Fibroblast of lung (primary cell): ENCODE measurements around the gene LPIN2. TPM values are rescaled to one million over a fixed set of nuclear protein-coding genes. Genes with fewer than 3 reads are reported as not detected.
"Not testable (repeated sequence)": the region's sequence is repeated elsewhere in the genome, so short reads cannot be mapped to it uniquely, and the experiment has no call there.

Source experiments
- DNase-seq, 2 donors: peaks; one replicate each; pipeline versions ENCODE4 v3.0.0 to v3.0.0-alpha.2; 2010; ENCODE audit warnings: low read depth in 2 of 2
- H2AFZ ChIP-seq: 2 replicates; pipeline ENCODE4 v1.5.1; 2012; ENCODE audit warnings: low read length, control low read depth, inconsistent platforms
- H3K27ac ChIP-seq: 2 replicates; pipeline ENCODE4 v1.5.1; 2011; ENCODE audit warnings: low read length, control low read depth; ENCODE audit not compliant: insufficient read depth
- H3K27me3 ChIP-seq: 2 replicates; pipeline ENCODE4 v1.5.1; 2011; ENCODE audit warnings: mild to moderate bottlenecking, low read length; ENCODE audit not compliant: control insufficient read depth, insufficient read depth
- H3K36me3 ChIP-seq: 2 replicates; pipeline ENCODE4 v1.5.1; 2011; ENCODE audit warnings: low read length; ENCODE audit not compliant: control insufficient read depth, insufficient read depth
- H3K4me1 ChIP-seq: 2 replicates; pipeline ENCODE4 v1.5.1; 2011; ENCODE audit warnings: low read length; ENCODE audit not compliant: control insufficient read depth, insufficient read depth; ENCODE audit errors: extremely low read depth
- H3K4me2 ChIP-seq: 2 replicates; pipeline ENCODE4 v1.5.1; 2011; ENCODE audit warnings: low read length, control low read depth; ENCODE audit not compliant: insufficient read depth; ENCODE audit errors: extremely low read depth
- H3K4me3 ChIP-seq, 4 experiments: fragments of 200-600 bp in 1 of 4; sonication (generic) in 1 of 4; replicated peaks in 1 of 4; 2 replicates each; pipeline ENCODE4 v1.5.1; 2011 to 2016; ENCODE audit warnings: low read length in 4 of 4, low read depth in 3 of 4, mild to moderate bottlenecking in 3 of 4, control low read depth in 2 of 4, inconsistent platforms in 1 of 4, mixed read lengths in 1 of 4; ENCODE audit not compliant: insufficient read depth in 1 of 4; ENCODE audit errors: control extremely low read depth in 1 of 4
- H3K79me2 ChIP-seq: 2 replicates; pipeline ENCODE4 v1.5.1; 2012; ENCODE audit warnings: mild to moderate bottlenecking, low read length, inconsistent platforms; ENCODE audit not compliant: control insufficient read depth, insufficient read depth
- H3K9ac ChIP-seq: 2 replicates; pipeline ENCODE4 v1.5.1; 2011; ENCODE audit warnings: mild to moderate bottlenecking, low read length, control low read depth; ENCODE audit not compliant: insufficient read depth
- H3K9me3 ChIP-seq: 2 replicates; pipeline ENCODE4 v1.5.1; 2012; ENCODE audit warnings: low read depth, low read length; ENCODE audit not compliant: control insufficient read depth, insufficient read depth
- H4K20me1 ChIP-seq: 2 replicates; pipeline ENCODE4 v1.5.1; 2011; ENCODE audit warnings: low read length; ENCODE audit not compliant: control insufficient read depth, insufficient read depth; ENCODE audit errors: extremely low read depth
- EZH2 ChIP-seq: IDR thresholded peaks from 2 replicates; pipeline ENCODE4 v1.5.1; 2012; ENCODE audit warnings: low read length, control low read depth, mild to moderate bottlenecking; ENCODE audit errors: missing control alignments
- polyA plus RNA-seq, 2 donors: library from polyadenylated mRNA; depleted of rRNA in 1 of 2; stranded (reverse) in 1 of 2; unstranded in 1 of 2; fragments of >200 nt; gene quantifications; 2 replicates each; pipeline ENCODE4 v1.2.1, GENCODE V29; 2011 to 2012; ENCODE audit warnings: missing spikeins in 1 of 2
- total RNA-seq: library from RNA; depleted of rRNA; stranded (reverse); fragments of >200 nt; gene quantifications from 2 replicates; pipeline ENCODE4 v1.2.1, GENCODE V29; 2014
- TF ChIP-seq, protein P1 (sequence below), 2 donors: IDR thresholded peaks in 1 of 2; conservative IDR thresholded peaks in 1 of 2; 1 replicate in 1 of 2; 2 replicates in 1 of 2; pipeline ENCODE4 v1.5.1; 2011 to 2012; ENCODE audit warnings: low read length in 2 of 2, control low read depth in 1 of 2, inconsistent platforms in 1 of 2, low read depth in 1 of 2, mild to moderate bottlenecking in 1 of 2

The LPIN2 gene
- total and polyA plus RNA-seq, 2 donors (not counting 1 experiment from before 2014, with no cell fraction given): 51.0 to 58.1 TPM

DNA sequence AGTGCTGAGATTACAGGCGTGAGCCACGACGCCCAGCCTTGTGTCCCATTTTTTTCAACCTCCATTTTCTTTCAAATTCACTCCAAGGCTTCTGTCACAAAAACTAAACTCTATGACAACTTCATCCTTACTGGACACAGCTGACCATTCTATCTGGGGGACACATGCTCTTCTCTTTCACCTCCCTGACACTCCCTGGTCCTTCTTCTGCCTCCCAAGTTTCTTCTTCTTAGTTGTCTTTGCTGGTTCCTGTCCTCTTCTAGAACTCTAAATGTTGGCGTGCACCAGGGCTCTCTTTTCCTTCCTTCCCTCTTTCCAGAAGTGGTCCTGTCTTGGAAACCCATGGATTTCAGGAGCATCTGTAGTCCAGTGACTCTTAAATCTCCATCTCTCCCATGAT, 40.1 kb upstream of the LPIN2 start:
- no peak overlapping the region for H3K9ac ChIP-seq
- H3K27ac ChIP-seq: no peak overlapping the region
- no peaks in the 10 kb centered on the region for H3K27me3 ChIP-seq
- no peaks in the 10 kb centered on the region for H3K79me2 ChIP-seq
- H3K9me3 ChIP-seq: no peaks in the 10 kb centered on the region
- DNase-seq: no peak
- no peak overlapping the region for H3K4me2 ChIP-seq
- H2AFZ ChIP-seq: no peak overlapping the region
- TF ChIP-seq EZH2: no peak
- TF ChIP-seq, protein P1, sequence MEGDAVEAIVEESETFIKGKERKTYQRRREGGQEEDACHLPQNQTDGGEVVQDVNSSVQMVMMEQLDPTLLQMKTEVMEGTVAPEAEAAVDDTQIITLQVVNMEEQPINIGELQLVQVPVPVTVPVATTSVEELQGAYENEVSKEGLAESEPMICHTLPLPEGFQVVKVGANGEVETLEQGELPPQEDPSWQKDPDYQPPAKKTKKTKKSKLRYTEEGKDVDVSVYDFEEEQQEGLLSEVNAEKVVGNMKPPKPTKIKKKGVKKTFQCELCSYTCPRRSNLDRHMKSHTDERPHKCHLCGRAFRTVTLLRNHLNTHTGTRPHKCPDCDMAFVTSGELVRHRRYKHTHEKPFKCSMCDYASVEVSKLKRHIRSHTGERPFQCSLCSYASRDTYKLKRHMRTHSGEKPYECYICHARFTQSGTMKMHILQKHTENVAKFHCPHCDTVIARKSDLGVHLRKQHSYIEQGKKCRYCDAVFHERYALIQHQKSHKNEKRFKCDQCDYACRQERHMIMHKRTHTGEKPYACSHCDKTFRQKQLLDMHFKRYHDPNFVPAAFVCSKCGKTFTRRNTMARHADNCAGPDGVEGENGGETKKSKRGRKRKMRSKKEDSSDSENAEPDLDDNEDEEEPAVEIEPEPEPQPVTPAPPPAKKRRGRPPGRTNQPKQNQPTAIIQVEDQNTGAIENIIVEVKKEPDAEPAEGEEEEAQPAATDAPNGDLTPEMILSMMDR (conservative IDR thresholded peaks at IDR 0.05 in 1 of 2, IDR thresholded peaks at IDR 0.05 in 1 of 2; ENCODE audit: low read depth in 1 of 2, low read length in 2 of 2): no peak
- no peaks in the 10 kb centered on the region for H4K20me1 ChIP-seq
- no peaks in the 10 kb centered on the region for H3K36me3 ChIP-seq
- H3K4me1 ChIP-seq: no peaks in the 10 kb centered on the region
- no peak overlapping the region for H3K4me3 ChIP-seq

DNA sequence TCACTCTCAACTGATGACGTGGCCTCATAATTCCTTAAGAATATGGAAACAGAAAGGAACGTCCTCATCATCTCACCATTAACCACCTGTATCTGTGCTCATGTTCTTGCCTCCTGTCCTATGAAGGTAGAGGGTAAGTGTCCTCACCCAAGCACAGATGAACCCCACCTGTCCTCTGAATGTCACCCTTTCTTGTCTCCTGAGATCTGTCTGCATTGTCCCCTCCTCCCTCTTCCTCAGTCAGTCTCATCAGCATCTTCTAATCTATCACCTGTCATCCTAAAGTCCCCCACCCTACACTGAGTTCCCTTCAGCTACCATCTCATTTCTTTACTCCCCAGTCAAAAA, 39.4 kb upstream of the LPIN2 start:
- no peaks in the 10 kb centered on the region for H3K4me1 ChIP-seq
- H2AFZ ChIP-seq: no peak overlapping the region
- no peak overlapping the region for H3K27ac ChIP-seq
- H3K36me3 ChIP-seq: no peaks in the 10 kb centered on the region
- TF ChIP-seq, protein P1 (conservative IDR thresholded peaks at IDR 0.05 in 1 of 2, IDR thresholded peaks at IDR 0.05 in 1 of 2; ENCODE audit: low read depth in 1 of 2, low read length in 2 of 2): no peak
- TF ChIP-seq EZH2: no peak
- H3K4me2 ChIP-seq: no peak overlapping the region
- DNase-seq: no peak
- H3K27me3 ChIP-seq: no peaks in the 10 kb centered on the region
- no peaks in the 10 kb centered on the region for H3K79me2 ChIP-seq
- no peaks in the 10 kb centered on the region for H4K20me1 ChIP-seq
- no peaks in the 10 kb centered on the region for H3K9me3 ChIP-seq
- H3K9ac ChIP-seq: no peak overlapping the region
- H3K4me3 ChIP-seq: no peak overlapping the region

DNA sequence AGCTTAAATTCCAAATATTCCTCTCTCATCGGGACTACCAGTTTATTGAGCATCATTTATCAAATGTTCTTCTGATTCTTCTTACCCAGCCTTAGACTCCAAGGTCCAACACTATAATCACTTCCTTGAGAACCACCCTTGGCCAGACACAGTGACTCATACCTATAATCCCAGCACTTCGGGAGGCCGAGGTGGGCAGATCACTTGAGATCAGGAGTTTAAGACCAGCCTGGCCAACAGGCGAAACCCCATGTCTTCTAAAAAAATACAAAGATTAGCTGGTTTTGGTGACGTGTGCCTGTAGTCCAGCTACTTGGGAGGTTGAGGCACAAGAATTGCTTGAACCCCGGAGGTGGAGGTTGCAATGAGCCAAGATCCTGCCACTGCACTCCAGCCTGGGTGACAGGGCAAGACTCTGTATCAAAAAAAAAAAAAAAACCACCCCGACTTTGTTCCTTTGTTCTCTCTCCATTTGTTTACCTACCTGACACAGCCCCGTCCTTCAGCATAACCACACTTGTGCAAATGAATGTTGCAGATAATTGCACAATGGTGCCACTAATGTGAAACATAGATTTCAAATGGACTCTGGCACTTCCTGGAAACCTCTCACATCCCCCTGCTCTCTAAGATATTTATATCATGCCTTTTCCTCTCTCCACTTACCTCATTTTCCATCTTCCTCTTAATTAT, 38.9 kb upstream of the LPIN2 start:
- Histone ChIP-seq H3K79me2 (no peaks in the 10 kb centered on the region), H3K4me2 (no peak overlapping the region), H3K27me3 (no peaks in the 10 kb centered on the region), H3K9me3 (no peaks in the 10 kb centered on the region), H3K4me3 (no peak overlapping the region), H3K27ac (no peak overlapping the region), H3K9ac (no peak overlapping the region), H3K36me3 (no peaks in the 10 kb centered on the region), H4K20me1 (no peaks in the 10 kb centered on the region), H3K4me1 (no peaks in the 10 kb centered on the region), H2AFZ (no peak overlapping the region)
- DNase-seq: no peak
- TF ChIP-seq, protein P1 (conservative IDR thresholded peaks at IDR 0.05 in 1 of 2, IDR thresholded peaks at IDR 0.05 in 1 of 2; ENCODE audit: low read depth in 1 of 2, low read length in 2 of 2): no peak
- TF ChIP-seq EZH2: no peak

DNA sequence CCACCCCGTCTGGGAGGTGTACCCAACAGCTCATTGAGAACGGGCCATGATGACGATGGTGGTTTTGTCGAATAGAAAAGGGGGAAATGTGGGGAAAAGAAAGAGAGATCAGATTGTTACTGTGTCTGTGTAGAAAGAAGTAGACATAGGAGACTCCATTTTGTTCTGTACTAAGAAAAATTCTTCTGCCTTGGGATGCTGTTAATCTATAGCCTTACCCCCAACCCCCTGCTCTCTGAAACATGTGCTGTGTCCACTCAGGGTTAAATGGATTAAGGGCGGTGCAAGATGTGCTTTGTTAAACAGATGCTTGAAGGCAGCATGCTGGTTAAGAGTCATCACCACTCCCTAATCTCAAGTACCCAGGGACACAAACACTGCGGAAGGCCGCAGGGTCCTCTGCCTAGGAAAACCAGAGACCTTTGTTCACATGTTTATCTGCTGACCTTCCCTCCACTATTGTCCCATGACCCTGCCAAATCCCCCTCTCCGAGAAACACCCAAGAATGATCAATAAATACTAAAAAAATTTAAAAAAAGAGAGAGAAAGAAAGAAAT, 37.0 kb upstream of the LPIN2 start:
- not testable (repeated sequence) for H3K27me3 ChIP-seq, H3K79me2 ChIP-seq, H3K4me1 ChIP-seq, H3K4me2 ChIP-seq, H3K9me3 ChIP-seq, H2AFZ ChIP-seq, H3K36me3 ChIP-seq, H3K4me3 ChIP-seq, H3K27ac ChIP-seq, DNase-seq, H4K20me1 ChIP-seq, H3K9ac ChIP-seq
